K562 (cell line): Measurements from ENCODE around the gene CHAC1. TPM values are rescaled to one million over a fixed set of nuclear protein-coding genes. Genes with fewer than 3 reads are reported as not detected.

Experiments
- FIP1L1 ChIP-seq: fragments of 200-400 bp; formaldehyde crosslinking; IDR thresholded peaks from 2 replicates; pipeline ENCODE4 v1.6.1; 2018; ENCODE audit warnings: mild to moderate bottlenecking, low read depth, low read length; ENCODE audit not compliant: poor library complexity, severe bottlenecking
- JUN ChIP-seq, 2 experiments: sonication (generic) in 1 of 2; formaldehyde crosslinking in 1 of 2; IDR thresholded peaks; 2 replicates each; pipeline versions ENCODE4 v1.6.1 to v1.8.0; 2012 to 2022; ENCODE audit warnings: borderline replicate concordance in 2 of 2, mild to moderate bottlenecking in 2 of 2, improper control_type of control experiment in 1 of 2, low read depth in 1 of 2, low read length in 1 of 2, missing genetic modification reagents in 1 of 2
- POLR2G ChIP-seq: fragments of 200-400 bp; formaldehyde crosslinking; IDR thresholded peaks from 2 replicates; pipeline ENCODE4 v1.6.1; 2017; ENCODE audit warnings: low read depth, mild to moderate bottlenecking, antibody characterized with exemption, low read length, moderate library complexity
- RBFOX2 ChIP-seq: fragments of 200-400 bp; formaldehyde crosslinking; IDR thresholded peaks from 2 replicates; pipeline ENCODE4 v1.6.1; 2017; ENCODE audit warnings: low read depth, mild to moderate bottlenecking, low read length, moderate library complexity
- RFX5 ChIP-seq: IDR thresholded peaks from 2 replicates; pipeline ENCODE4 v1.6.1; 2011; ENCODE audit warnings: low read depth, mild to moderate bottlenecking, improper control_type of control experiment, low read length
- SREBF2 ChIP-seq: sonication (generic); formaldehyde crosslinking; IDR thresholded peaks from 2 replicates; pipeline ENCODE4 v1.4.0; 2020; ENCODE audit warnings: mild to moderate bottlenecking, missing genetic modification reagents
- polyA plus RNA-seq, 8 experiments: library from polyadenylated mRNA; depleted of rRNA in 4 of 8; stranded (reverse) in 5 of 8; unstranded in 3 of 8; fragments of >200 nt; fragmentation: Nextera tagmentation in 2 of 8; fragmentation: Illumina TruSeq in 1 of 8; extraction: Ambion mirVana in 2 of 8; extraction: Trizol in 1 of 8; gene quantifications; 2 replicates each; pipeline versions ENCODE4 v1.2.1 to v1.2.3, GENCODE V29; 2011 to 2014; ENCODE audit warnings: inconsistent platforms in 1 of 8, missing spikeins in 1 of 8
- total RNA-seq, 7 experiments: library from RNA; depleted of rRNA in 6 of 7; stranded (reverse); fragments of >200 nt in 6 of 7; fragmentation: Illumina TruSeq in 2 of 7; extraction: Trizol in 2 of 7; gene quantifications; 2 replicates each; pipeline versions ENCODE4 v1.2.1 to v1.2.3, GENCODE V29; 2011 to 2021; ENCODE audit warnings: low replicate concordance in 1 of 7
- TF ChIP-seq, protein P1 (sequence below): fragments of 250-450 bp; sonication (Bioruptor Pico); IDR thresholded peaks from 2 replicates; pipeline ENCODE4 v1.5.0; 2021
- TF ChIP-seq, protein P2 (sequence below): fragments of 250-450 bp; sonication (Bioruptor Pico); IDR thresholded peaks from 2 replicates; pipeline ENCODE4 v1.9.0; 2021; ENCODE audit warnings: mild to moderate bottlenecking
- TF ChIP-seq, protein P3 (sequence below): IDR thresholded peaks from 3 replicates; pipeline ENCODE4 v1.6.1; 2011; ENCODE audit warnings: borderline replicate concordance, mild to moderate bottlenecking, moderate library complexity; ENCODE audit not compliant: insufficient read length; ENCODE audit errors: extremely low read depth
- TF ChIP-seq, protein P4 (sequence below): fragments of 200-800 bp; sonication (Bioruptor generic); IDR thresholded peaks from 2 replicates; pipeline ENCODE4 v1.6.1; 2017; ENCODE audit warnings: missing genetic modification characterization, missing compliant biosample characterization
- TF ChIP-seq, protein P5 (sequence below), 2 experiments: fragments of 450-650 bp in 1 of 2; sonication (generic) in 1 of 2; formaldehyde crosslinking in 1 of 2; IDR thresholded peaks in 1 of 2; conservative IDR thresholded peaks in 1 of 2; 2 replicates each; pipeline versions ENCODE4 v1.6.1 to v1.8.1; 2016 to 2023; ENCODE audit warnings: mild to moderate bottlenecking in 2 of 2, moderate library complexity in 2 of 2, inconsistent platforms in 1 of 2, missing genetic modification reagents in 1 of 2
- TF ChIP-seq, protein P6 (sequence below): sonication (generic); formaldehyde crosslinking; IDR thresholded peaks from 2 replicates; pipeline ENCODE4 v1.8.1; 2023; ENCODE audit warnings: mild to moderate bottlenecking, missing genetic modification reagents
- TF ChIP-seq, protein P7 (sequence below), 2 experiments: fragments of 250-450 bp in 1 of 2; fragments of 450-650 bp in 1 of 2; sonication (Bioruptor Pico) in 1 of 2; IDR thresholded peaks; 2 replicates each; pipeline versions ENCODE4 v1.6.1 to v1.8.0; 2016 to 2021; ENCODE audit warnings: mild to moderate bottlenecking in 2 of 2, moderate library complexity in 2 of 2, missing compliant biosample characterization in 1 of 2, missing genetic modification characterization in 1 of 2

The CHAC1 gene
- total and polyA plus RNA-seq, 9 of the 15 experiments (the other 6 are each of a cell fraction or from before 2014, with no cell fraction given) = 0.47 to 39.0 (median 7.5) TPM

DNA sequence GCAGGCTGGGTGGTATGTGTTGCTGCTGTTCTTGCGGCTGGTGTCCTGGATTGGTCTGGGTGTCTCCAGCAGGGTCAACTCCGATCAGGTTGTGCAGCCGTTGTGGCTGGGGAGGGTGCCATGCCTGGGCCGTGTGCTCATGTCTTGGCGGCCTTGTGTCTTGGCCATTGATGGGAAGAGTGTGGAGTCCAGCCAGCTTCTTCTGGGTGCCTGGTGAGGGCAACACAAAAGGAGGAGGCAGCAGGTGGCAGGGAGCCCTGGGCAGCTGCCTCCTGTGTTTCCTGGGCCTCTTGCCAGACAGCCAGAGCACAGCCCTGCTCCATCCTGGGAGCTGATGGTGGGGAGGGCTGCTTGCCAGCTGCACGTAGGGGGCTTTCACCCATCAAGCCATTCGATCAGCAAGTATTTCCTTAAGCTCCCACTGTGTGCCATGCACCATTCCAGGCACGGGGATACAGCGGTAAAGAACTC is 4.3 kb downstream of the CHAC1 start (continued):
- TF ChIP-seq, protein P1, sequence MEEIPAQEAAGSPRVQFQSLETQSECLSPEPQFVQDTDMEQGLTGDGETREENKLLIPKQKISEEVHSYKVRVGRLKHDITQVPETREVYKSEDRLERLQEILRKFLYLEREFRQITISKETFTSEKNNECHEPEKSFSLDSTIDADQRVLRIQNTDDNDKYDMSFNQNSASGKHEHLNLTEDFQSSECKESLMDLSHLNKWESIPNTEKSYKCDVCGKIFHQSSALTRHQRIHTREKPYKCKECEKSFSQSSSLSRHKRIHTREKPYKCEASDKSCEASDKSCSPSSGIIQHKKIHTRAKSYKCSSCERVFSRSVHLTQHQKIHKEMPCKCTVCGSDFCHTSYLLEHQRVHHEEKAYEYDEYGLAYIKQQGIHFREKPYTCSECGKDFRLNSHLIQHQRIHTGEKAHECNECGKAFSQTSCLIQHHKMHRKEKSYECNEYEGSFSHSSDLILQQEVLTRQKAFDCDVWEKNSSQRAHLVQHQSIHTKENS = no peak
- peak; percentile 76 for TF ChIP-seq POLR2G
- TF ChIP-seq SREBF2 (CRISPR knock-in tag) = no peak
- TF ChIP-seq, protein P2, sequence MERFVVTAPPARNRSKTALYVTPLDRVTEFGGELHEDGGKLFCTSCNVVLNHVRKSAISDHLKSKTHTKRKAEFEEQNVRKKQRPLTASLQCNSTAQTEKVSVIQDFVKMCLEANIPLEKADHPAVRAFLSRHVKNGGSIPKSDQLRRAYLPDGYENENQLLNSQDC (CRISPR knock-in tag) = no peak
- peak; percentile 72 for TF ChIP-seq RBFOX2
- TF ChIP-seq, protein P3, sequence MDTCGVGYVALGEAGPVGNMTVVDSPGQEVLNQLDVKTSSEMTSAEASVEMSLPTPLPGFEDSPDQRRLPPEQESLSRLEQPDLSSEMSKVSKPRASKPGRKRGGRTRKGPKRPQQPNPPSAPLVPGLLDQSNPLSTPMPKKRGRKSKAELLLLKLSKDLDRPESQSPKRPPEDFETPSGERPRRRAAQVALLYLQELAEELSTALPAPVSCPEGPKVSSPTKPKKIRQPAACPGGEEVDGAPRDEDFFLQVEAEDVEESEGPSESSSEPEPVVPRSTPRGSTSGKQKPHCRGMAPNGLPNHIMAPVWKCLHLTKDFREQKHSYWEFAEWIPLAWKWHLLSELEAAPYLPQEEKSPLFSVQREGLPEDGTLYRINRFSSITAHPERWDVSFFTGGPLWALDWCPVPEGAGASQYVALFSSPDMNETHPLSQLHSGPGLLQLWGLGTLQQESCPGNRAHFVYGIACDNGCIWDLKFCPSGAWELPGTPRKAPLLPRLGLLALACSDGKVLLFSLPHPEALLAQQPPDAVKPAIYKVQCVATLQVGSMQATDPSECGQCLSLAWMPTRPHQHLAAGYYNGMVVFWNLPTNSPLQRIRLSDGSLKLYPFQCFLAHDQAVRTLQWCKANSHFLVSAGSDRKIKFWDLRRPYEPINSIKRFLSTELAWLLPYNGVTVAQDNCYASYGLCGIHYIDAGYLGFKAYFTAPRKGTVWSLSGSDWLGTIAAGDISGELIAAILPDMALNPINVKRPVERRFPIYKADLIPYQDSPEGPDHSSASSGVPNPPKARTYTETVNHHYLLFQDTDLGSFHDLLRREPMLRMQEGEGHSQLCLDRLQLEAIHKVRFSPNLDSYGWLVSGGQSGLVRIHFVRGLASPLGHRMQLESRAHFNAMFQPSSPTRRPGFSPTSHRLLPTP = no peak
- TF ChIP-seq FIP1L1 = no peak
- TF ChIP-seq, protein P4, sequence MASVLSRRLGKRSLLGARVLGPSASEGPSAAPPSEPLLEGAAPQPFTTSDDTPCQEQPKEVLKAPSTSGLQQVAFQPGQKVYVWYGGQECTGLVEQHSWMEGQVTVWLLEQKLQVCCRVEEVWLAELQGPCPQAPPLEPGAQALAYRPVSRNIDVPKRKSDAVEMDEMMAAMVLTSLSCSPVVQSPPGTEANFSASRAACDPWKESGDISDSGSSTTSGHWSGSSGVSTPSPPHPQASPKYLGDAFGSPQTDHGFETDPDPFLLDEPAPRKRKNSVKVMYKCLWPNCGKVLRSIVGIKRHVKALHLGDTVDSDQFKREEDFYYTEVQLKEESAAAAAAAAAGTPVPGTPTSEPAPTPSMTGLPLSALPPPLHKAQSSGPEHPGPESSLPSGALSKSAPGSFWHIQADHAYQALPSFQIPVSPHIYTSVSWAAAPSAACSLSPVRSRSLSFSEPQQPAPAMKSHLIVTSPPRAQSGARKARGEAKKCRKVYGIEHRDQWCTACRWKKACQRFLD (CRISPR knock-in tag) = no peak
- no peak for TF ChIP-seq JUN (IDR thresholded peaks at IDR 0.05; ENCODE audit: borderline replicate concordance, low read depth, low read length)
- no peak for TF ChIP-seq JUN (CRISPR knock-in tag; IDR thresholded peaks at IDR 0.05; ENCODE audit: borderline replicate concordance)
- TF ChIP-seq, protein P5, sequence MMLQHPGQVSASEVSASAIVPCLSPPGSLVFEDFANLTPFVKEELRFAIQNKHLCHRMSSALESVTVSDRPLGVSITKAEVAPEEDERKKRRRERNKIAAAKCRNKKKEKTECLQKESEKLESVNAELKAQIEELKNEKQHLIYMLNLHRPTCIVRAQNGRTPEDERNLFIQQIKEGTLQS (IDR thresholded peaks at IDR 0.05) = no peak
- TF ChIP-seq, protein P5 (CRISPR knock-in tag; conservative IDR thresholded peaks at IDR 0.05) = no peak
- TF ChIP-seq, protein P6, sequence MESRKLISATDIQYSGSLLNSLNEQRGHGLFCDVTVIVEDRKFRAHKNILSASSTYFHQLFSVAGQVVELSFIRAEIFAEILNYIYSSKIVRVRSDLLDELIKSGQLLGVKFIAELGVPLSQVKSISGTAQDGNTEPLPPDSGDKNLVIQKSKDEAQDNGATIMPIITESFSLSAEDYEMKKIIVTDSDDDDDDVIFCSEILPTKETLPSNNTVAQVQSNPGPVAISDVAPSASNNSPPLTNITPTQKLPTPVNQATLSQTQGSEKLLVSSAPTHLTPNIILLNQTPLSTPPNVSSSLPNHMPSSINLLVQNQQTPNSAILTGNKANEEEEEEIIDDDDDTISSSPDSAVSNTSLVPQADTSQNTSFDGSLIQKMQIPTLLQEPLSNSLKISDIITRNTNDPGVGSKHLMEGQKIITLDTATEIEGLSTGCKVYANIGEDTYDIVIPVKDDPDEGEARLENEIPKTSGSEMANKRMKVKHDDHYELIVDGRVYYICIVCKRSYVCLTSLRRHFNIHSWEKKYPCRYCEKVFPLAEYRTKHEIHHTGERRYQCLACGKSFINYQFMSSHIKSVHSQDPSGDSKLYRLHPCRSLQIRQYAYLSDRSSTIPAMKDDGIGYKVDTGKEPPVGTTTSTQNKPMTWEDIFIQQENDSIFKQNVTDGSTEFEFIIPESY (CRISPR knock-in tag) = peak; percentile 25; the same call in 1 of the 2 replicates
- TF ChIP-seq, protein P7, sequence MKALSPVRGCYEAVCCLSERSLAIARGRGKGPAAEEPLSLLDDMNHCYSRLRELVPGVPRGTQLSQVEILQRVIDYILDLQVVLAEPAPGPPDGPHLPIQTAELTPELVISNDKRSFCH (CRISPR knock-in tag; IDR thresholded peaks at IDR 0.05) = no peak
- TF ChIP-seq, protein P7 (tag; IDR thresholded peaks at IDR 0.05) = no peak
- no peak for TF ChIP-seq RFX5
